Left forelimb (tissue), 1 donor: ENCODE measurements around the gene RBMS1.
"Not testable (repeated sequence)": the region's sequence is repeated elsewhere in the genome, so short reads cannot be mapped to it uniquely, and the experiment has no call there.

Source experiments
- DNase-seq: peaks from one replicate; pipeline ENCODE4 v3.0.0-alpha.2; 2018; ENCODE audit warnings: low spot score

Gene RBMS1

GRCh38 chr2:160501370-160501769, 7.8 kb upstream of the RBMS1 start:
- DNase-seq: no peak

- DNase-seq: no peak
Measured at GRCh38 chr2:160499865-160500264, 6.3 kb upstream of the RBMS1 start.

DNA sequence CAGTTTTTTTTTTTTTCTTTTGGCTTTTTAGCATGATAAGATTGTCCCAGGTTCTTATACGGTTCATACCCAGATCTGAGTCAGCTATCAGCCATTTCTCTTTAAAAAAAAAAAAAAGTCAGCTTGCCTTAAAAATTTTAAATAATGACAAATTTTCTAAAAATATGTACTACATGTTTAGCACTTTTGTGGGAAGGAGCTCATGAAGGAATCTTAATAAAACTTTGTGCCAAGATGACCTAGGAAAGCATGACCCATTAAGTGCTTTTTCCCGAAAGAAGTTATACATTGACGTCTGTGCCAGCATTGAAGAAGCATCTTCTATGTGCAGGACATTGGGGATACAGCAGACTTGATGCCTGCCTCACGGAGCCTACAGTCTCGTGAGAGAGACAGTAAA, 4.5 kb upstream of the RBMS1 start:
- no peak for DNase-seq

- no peak for DNase-seq
Measured at GRCh38 chr2:160494201-160494644, 616 bp upstream of the RBMS1 start.

DNA sequence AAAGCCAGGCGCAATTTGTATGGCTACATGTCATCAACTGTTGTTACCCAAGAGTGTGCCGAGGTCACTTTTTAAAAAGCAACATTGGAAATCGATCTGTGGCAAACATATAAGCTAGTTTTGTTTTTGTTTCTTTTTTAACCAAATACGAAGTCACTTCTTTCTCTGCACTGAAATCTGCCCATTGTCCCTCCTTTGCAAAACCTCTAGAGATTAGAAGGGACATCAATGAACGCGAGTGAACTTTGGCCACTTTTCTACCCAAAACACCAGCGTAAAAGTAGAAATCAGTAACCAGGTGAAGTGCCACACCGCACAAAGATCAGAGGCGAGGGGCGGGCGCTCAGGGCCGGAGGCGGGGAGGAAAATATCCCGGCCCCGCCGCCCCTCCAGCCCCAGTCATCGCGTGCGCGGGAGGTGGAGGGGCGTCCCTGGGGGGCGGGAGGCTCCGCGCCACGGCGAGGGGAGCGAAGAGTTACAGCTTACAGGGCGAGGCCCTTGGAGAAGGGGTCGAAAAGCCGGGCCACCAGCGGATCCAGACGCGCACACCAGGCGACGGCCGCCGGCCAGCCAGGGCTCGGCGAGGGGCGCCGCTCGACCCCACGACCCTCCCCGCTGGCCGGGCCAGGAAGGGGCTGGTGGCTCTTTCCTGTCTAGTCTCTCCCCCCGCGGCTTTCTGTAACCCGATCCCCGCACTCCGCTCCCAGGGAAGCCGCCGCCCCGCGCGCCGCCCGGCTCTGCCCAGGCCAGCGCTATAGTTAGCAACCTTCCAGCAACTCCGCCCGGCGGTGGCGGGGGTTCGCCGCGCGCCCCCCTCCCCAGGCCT, 993 bp downstream of the RBMS1 start:
- peak; percentile 91 for DNase-seq

DNA sequence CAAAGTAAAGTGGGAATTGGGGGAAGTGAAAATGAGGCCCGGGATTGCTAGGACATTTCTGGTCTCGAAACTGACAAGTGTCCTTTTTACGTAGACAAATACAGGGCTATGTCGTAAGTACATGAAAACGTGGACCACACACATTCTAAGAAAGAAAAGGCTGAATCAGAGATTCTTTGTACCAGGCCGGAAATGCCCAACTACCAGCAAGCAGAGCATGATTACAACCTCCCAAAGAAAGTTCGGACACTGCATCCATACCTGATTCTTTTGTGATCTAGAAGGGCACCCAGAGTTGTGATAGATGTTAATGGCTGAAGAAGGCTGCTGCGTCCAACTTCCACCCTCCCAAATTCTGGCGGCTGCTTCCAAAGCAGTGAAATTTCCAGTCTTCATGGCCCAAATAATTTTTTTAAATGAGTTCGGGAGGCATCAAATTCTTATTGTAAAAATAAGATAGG, 1.7 kb downstream of the RBMS1 start:
- DNase-seq: no peak

DNA sequence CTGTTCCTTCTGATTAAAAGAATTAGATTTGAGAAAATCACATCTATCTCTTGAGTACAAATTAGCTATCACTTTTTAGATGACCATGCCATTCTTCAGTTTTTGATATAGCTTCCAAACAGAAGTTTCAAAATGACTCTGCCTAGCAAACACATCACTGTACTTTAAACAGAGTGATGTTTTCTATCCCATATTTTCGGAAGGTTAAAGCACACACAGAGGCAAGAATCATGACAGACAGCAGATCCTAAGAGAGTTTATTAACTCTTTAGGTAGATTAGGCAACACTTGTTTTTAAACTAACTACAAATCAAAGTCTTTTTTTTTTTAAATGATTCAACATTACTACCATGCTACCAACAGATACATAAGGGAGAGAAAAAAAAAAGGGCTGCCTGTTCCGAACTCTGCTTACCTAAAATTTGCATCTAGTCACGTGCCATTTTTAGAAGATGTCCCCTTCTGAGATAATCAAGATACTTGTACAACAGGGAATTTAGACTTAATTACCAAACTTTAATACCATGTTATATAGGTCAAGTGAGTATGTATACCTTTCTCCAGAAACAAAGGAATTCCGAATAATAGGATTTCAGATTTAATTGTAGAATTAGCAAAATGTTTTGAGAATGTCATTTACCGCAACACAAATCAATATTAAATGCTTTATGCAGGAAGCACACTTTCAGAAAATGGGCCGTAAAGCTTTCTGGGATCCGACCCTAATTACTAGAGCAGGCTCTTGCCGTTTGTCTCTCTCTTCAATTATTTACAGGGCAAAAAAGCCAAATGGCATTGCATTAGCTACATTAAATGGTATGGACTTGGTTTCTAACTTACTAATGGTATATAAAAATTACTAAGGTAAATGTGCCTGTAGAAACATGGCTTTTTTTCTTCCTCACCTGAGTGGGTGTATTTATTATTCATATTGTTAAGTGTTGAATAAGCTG, 2.6 kb downstream of the RBMS1 start:
- DNase-seq: no peak

DNA sequence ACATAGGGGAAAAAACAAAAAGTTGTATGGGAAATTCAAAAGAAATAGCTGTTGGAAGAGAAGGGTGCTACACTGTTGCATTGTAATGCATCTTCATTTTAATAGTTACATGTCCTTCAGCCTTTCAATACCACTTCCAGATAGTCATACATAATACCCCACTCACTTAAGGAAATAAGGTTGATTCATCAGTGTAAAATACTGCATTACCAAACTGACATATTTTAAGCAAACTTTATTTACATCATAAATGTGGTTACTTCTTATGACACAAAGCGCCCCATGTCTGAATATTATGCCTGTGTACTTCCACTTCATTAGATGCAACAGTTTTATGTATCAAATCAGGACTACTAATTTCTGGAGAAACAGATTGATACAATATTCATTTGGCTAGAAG, 4.5 kb downstream of the RBMS1 start:
- DNase-seq: no peak

DNA sequence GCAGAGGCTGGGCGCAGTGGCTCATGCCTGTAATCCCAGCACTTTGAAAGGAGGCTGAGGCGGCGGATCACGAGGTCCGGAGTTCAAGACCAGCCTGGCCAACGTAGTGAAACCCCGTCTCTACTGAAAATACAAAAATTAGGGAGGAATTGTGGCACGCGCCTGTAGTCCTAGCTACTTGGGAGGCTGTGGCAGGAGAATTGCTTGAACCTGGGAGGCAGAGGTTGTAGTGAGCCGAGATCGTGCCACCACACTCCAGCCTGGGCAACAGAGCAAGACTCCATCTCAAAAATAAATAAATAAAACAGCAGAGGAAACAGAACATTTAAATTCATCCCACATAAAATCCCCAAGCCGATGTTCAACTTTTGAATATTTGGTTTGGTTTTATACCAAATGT, 5.3 kb downstream of the RBMS1 start:
- not testable (repeated sequence) for DNase-seq

- no peak for DNase-seq
Measured at GRCh38 chr2:160486341-160486740, 7.3 kb downstream of the RBMS1 start.

DNA sequence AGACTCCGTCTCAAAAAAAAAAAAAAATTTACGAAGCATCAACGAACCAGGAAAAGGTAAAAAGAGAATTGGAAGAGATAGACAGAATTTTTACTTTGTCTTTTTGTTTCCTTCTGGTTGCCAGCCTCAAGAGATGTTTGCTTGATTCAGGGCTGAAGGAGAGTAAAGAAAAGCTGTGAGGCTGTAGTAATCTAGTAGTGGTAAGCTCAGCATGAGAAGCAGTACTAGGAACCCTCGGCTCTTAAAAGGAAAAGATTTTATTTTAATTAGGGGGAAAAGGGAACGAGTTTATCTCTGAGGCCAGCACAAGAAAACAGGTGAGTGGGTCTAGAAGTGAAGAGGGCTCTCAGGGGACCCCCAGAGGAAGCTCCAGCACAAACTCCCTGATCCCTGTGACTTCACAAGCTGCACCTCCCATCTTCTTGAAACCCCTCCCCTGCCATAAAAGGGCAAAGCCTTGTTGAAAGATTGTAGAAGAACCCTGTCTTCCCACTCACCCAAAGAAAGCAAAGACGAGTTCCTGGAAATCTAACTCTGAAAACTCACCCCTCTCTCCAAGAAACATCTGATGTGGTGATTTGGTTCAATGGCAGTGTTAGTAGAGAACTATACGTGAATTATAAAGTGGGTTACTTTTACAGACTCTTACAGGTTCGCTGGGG, 8.6 kb downstream of the RBMS1 start:
- DNase-seq: no peak

GRCh38 chr2:160482673-160483072, 10.9 kb downstream of the RBMS1 start:
- DNase-seq: no peak

GRCh38 chr2:160479269-160479668, 14.3 kb downstream of the RBMS1 start:
- no peak for DNase-seq

DNA sequence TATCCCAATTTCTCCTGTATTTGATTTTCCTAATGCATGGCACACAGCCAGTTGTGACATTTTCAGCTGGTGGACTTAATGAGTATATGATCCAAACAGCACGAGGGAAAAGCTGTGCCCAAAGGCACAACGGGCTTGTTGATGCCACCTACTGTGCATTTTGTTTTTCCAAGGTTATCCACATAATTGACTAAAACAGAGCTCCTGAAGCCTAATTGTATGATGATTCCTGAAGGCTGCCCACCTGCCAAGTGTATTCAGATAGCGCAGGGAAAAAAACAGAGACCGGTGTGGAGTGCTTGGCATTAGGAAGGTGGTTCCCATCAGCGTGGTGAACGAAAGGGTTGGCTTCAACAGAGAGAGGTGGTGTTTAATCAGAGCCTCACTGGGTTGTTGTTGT, 14.9 kb downstream of the RBMS1 start:
- no peak for DNase-seq

DNA sequence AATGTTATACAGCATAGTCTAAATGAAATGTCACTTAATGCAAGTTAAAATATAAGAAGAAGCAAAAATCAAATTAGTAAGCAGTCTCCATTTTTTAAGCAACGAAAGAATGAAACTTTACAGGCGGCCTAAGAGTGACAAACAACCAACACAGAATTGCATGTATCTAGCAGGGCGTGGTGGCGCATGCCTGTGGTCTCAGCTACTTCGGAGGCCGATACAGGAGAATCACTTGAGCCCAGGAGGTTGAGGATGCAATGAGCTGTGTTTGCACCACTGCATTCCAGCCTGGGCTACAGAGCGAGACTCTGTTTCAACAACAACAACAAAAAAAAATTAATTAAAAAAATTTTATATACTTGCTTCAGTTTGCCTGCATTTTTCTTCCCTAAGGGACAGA, 16.6 kb downstream of the RBMS1 start:
- no peak for DNase-seq

GRCh38 chr2:160474891-160475787, 18.5 kb downstream of the RBMS1 start:
- DNase-seq: no peak

DNA sequence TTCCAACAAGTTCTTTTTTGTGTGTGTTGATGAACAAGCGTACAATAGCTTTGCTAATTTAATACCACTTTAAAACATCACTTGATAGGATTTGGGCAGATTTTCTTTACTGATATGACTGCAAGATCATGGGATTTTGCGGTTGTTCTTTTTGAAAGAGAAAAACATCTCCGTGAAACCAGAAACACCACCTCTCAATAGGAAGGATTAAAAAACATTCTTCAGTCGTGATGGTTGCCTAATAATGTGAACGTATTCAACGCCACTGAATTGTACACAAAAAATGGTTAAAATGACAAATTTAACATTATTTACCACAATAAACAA, 19.3 kb downstream of the RBMS1 start:
- no peak for DNase-seq

DNA sequence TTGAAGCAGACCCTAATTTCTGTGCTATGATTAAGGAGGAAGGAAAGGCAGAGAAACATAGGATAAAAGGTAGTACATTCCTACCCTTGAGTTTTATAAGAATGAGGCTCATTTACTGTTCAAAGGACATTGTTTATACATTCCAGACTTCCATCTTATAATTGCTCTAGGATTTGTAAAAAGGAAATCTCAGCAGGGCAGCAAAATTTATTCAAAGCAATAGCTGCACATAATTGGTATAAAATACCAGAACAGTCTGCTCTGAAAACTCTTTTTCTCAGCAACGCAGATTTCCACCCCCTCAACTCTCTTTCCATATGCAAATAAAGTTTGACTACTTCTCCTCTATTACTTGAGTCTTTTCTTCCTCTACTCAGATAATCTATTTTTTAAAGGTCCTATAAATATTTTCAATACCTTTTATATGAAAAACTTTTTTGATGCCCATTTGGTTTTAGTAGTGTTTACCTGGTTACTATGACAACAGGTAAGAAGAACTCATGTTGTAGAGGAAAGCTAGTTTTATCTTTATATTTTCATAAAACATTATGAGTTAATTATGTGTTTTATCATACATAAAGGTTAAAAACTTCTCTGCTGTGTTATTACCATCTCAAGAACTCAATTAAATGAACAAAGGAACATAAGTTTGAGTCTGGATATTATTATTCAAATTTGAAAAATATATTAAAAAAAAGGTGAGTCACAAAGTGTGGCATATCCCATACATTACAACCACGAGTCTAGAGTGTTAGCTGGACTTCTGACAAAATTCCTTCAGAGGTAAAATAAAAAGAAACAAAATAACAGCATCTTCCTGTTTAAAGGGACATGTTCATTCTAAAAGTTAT, 19.9 kb downstream of the RBMS1 start:
- DNase-seq: no peak

DNA sequence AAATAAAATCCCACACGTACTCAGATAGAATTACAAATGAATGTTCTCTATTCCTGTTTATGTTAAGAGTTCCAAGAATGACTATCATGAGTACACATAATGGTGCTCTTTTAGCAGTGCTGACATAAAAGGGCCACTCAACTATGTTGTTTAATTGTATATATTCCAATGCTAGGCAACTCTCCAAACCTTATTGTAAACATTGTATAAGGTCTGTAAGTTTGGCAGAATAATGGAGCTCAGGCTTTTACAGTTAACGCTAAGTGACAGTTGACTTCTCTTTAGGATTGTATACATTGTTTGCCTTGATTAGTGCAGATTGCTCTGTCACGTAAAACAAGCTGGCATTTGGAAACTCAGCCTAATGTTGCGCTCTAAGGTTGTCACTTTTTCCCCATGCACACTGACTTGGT, 20.8 kb downstream of the RBMS1 start:
- no peak for DNase-seq

- no peak for DNase-seq
Measured at GRCh38 chr2:160471950-160472349, 21.7 kb downstream of the RBMS1 start.
